Chondrocyte (in vitro differentiated cells): ENCODE data around the gene BRD2. TPM values are rescaled to one million over a fixed set of nuclear protein-coding genes. Genes with fewer than 3 reads are reported as not detected.

ENCODE experiments used
- DNase-seq: peaks from one replicate; pipeline ENCODE4 v3.0.0; 2021; ENCODE audit warnings: mixed read lengths, low spot score
- H3K27ac Mint-ChIP-seq: one replicate; pipeline ENCODE4 v1.8.0; 2021; ENCODE audit warnings: mild to moderate bottlenecking, moderate library complexity, mixed read lengths; ENCODE audit not compliant: unreplicated experiment
- H3K27me3 Mint-ChIP-seq: 2 replicates; pipeline ENCODE4 v1.8.0; 2021; ENCODE audit warnings: low read depth, mixed read lengths
- H3K36me3 Mint-ChIP-seq: 2 replicates; pipeline ENCODE4 v1.8.0; 2021; ENCODE audit warnings: low read depth, mixed read lengths
- H3K4me1 Mint-ChIP-seq: 2 replicates; pipeline ENCODE4 v1.8.0; 2021; ENCODE audit warnings: low read depth, mild to moderate bottlenecking, mixed read lengths
- H3K4me3 Mint-ChIP-seq: one replicate; pipeline ENCODE4 v1.8.0; 2021; ENCODE audit warnings: mild to moderate bottlenecking, moderate library complexity, mixed read lengths; ENCODE audit not compliant: unreplicated experiment
- H3K9me3 Mint-ChIP-seq: 2 replicates; pipeline ENCODE4 v1.8.0; 2021; ENCODE audit warnings: low read depth, mixed read lengths
- CTCF ChIP-seq: fragments of 200-600 bp; sonication (generic); IDR thresholded peaks from 2 replicates; pipeline ENCODE4 v1.5.0; 2021; ENCODE audit warnings: antibody characterized with exemption, mild to moderate bottlenecking, moderate library complexity
- total RNA-seq: library from RNA; stranded (reverse); gene quantifications from 3 replicates; pipeline ENCODE4 v1.2.1, GENCODE V29; 2021

Gene BRD2
- total RNA-seq, 1 donor from 2014 or later, result 150 TPM

GRCh38 chr6:32950449-32950848, 17.9 kb upstream of the BRD2 start:
- no peak for DNase-seq
- peaks cover 10% of the 10 kb centered on the region for H3K4me1 Mint-ChIP-seq
- H3K4me3 Mint-ChIP-seq, result no peak overlapping the region
- peaks cover 6% of the 10 kb centered on the region for H3K27me3 Mint-ChIP-seq
- no peaks in the 10 kb centered on the region for H3K36me3 Mint-ChIP-seq
- no peaks in the 10 kb centered on the region for H3K9me3 Mint-ChIP-seq
- H3K27ac Mint-ChIP-seq, result no peak overlapping the region
- no peak for TF ChIP-seq CTCF

- peak within 1 kb of the TSS; percentile 82 for H3K27ac Mint-ChIP-seq
- no peaks in the 10 kb centered on the region for H3K27me3 Mint-ChIP-seq
- no peaks in the 10 kb centered on the region for H3K9me3 Mint-ChIP-seq
- peaks cover 3% of the 10 kb centered on the region for H3K36me3 Mint-ChIP-seq
- peak within 1 kb of the TSS; percentile 14 for H3K4me3 Mint-ChIP-seq
- H3K4me1 Mint-ChIP-seq, result peaks cover 10% of the 10 kb centered on the region
- DNase-seq, result no peak
- TF ChIP-seq CTCF, result peak; percentile 89
Observed at GRCh38 chr6:32952817-32953739, 15.3 kb upstream of the BRD2 start, which contains the start of gene HLA-DMA. Gene HLA-DMA (minus strand): TSS chr6:32953097. CDS start chr6:32953036, 61 bp downstream.

GRCh38 chr6:32953775-32954174, 14.6 kb upstream of the BRD2 start:
- H3K36me3 Mint-ChIP-seq, result peaks cover 3% of the 10 kb centered on the region
- peaks cover 10% of the 10 kb centered on the region for H3K4me1 Mint-ChIP-seq
- TF ChIP-seq CTCF, result no peak
- no peak for DNase-seq
- H3K4me3 Mint-ChIP-seq, result no peak overlapping the region
- H3K27ac Mint-ChIP-seq, result no peak overlapping the region
- no peaks in the 10 kb centered on the region for H3K9me3 Mint-ChIP-seq
- H3K27me3 Mint-ChIP-seq, result no peaks in the 10 kb centered on the region

- Mint-ChIP-seq H3K36me3 (peaks cover 3% of the 10 kb centered on the region), H3K4me1 (peaks cover 10% of the 10 kb centered on the region), H3K4me3 (no peak overlapping the region), H3K9me3 (no peaks in the 10 kb centered on the region), H3K27me3 (no peaks in the 10 kb centered on the region), H3K27ac (no peak overlapping the region)
- TF ChIP-seq CTCF, result no peak
- DNase-seq, result no peak
Observed at GRCh38 chr6:32954267-32954666, 14.1 kb upstream of the BRD2 start.

- peak; percentile 60 for TF ChIP-seq CTCF
- Mint-ChIP-seq H3K4me3 (no peak overlapping the region), H3K9me3 (no peaks in the 10 kb centered on the region), H3K36me3 (peaks cover 3% of the 10 kb centered on the region), H3K4me1 (peaks cover 10% of the 10 kb centered on the region), H3K27me3 (no peaks in the 10 kb centered on the region), H3K27ac (no peak overlapping the region)
- DNase-seq, result no peak
Observed at GRCh38 chr6:32954986-32955802, 13.2 kb upstream of the BRD2 start.
